ENCODE data around the gene GLRX2.

GRCh38 chr1:193143285-193143684, 38.1 kb upstream of the GLRX2 start:
- TF ChIP-seq, protein P1, sequence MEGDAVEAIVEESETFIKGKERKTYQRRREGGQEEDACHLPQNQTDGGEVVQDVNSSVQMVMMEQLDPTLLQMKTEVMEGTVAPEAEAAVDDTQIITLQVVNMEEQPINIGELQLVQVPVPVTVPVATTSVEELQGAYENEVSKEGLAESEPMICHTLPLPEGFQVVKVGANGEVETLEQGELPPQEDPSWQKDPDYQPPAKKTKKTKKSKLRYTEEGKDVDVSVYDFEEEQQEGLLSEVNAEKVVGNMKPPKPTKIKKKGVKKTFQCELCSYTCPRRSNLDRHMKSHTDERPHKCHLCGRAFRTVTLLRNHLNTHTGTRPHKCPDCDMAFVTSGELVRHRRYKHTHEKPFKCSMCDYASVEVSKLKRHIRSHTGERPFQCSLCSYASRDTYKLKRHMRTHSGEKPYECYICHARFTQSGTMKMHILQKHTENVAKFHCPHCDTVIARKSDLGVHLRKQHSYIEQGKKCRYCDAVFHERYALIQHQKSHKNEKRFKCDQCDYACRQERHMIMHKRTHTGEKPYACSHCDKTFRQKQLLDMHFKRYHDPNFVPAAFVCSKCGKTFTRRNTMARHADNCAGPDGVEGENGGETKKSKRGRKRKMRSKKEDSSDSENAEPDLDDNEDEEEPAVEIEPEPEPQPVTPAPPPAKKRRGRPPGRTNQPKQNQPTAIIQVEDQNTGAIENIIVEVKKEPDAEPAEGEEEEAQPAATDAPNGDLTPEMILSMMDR (IDR thresholded peaks at IDR 0.05), result no peak
- TF ChIP-seq POLR2A (IDR thresholded peaks at IDR 0.05), result no peak

Data from testis (tissue), 2 donors.